ENCODE data around the gene CIBAR2. TPM values are rescaled to one million over a fixed set of nuclear protein-coding genes. Genes with fewer than 3 reads are reported as not detected.
"Not testable (repeated sequence)": the region's sequence is repeated elsewhere in the genome, so short reads cannot be mapped to it uniquely, and the experiment has no call there.

CIBAR2 gene
- total RNA-seq, 5 donors from 2014 or later (not counting 1 experiment from before 2014, with no cell fraction given): not detected

GRCh38 chr16:85055493-85056210 lies 56.6 kb downstream of the CIBAR2 start:
- 0% methylated on average over 1 of the region's 14 CpGs for WGBS (ENCODE audit: insufficient coverage)
- ChIA-PET CTCF (interaction anchor here in 1 of 2 donors (0.8 to 1.9 kb wide), 2 partner anchors 29 to 31 kb away, joined by 3 to 6 read pairs; no protein-coding TSS in a partner anchor), POLR2A (interaction anchor here in 1 of 2 donors (1.0 to 1.3 kb wide), 2 partner anchors 44 to 501 kb away, joined by 3 to 8 read pairs; partner anchors contain the start of gene ZDHHC7)
- DNase-seq (peak; percentile 49 to 92 (median 70)), ATAC-seq (replicated peaks in 1 of 4) (peak; percentile 93 to 95 (median 94))
- Mint-ChIP-seq H3K4me3 (peak overlapping the region; percentile 61 to 75 (median 69)), H3K9me3 (no peaks in the 10 kb centered on the region), H3K36me3 (no peaks in the 10 kb centered on the region), H3K4me1 (peaks cover 40 to 45% (median 40%) of the 10 kb centered on the region in 3 donors), H3K27me3 (no peaks in the 10 kb centered on the region), H3K27ac (peak overlapping the region; percentile 95 to 97)
- peak overlapping the region; percentile 34 to 60 for H3K4me3 ChIP-seq (ENCODE audit: control insufficient read depth in 1 of 2, extremely low read depth in 1 of 2, low read length in 1 of 2)
- no peaks in the 10 kb centered on the region for H3K9me3 ChIP-seq
- no peaks in the 10 kb centered on the region for H3K27me3 ChIP-seq (replicated peaks in 1 of 2; ENCODE audit: control insufficient read depth in 2 of 2, extremely low read depth in 1 of 2, insufficient read depth in 2 of 2, low read length in 1 of 2)
- peaks cover 0 to 2% of the 10 kb centered on the region in 2 donors for H3K36me3 ChIP-seq (ENCODE audit: control insufficient read depth in 2 of 2, extremely low read depth in 1 of 2, insufficient read depth in 1 of 2, low read length in 1 of 2)
- H3K27ac ChIP-seq (ENCODE audit: low read length): peak overlapping the region; percentile 92
- peaks cover 18 to 41% of the 10 kb centered on the region in 2 experiments for H3K4me1 ChIP-seq (ENCODE audit: control insufficient read depth in 1 of 2, extremely low read depth in 1 of 2, insufficient read depth in 2 of 2, low read length in 2 of 2)

GRCh38 chr16:85054948-85055492 lies 57.3 kb downstream of the CIBAR2 start:
- peaks cover 40 to 47% (median 42%) of the 10 kb centered on the region in 3 donors for H3K4me1 Mint-ChIP-seq
- no peaks in the 10 kb centered on the region for H3K9me3 ChIP-seq
- DNase-seq: no peak
- peak overlapping the region; percentile 34 to 60 for H3K4me3 ChIP-seq (ENCODE audit: control insufficient read depth in 1 of 2, extremely low read depth in 1 of 2, low read length in 1 of 2)
- H3K27me3 Mint-ChIP-seq: no peaks in the 10 kb centered on the region
- H3K9me3 Mint-ChIP-seq: no peaks in the 10 kb centered on the region
- H3K36me3 Mint-ChIP-seq: no peaks in the 10 kb centered on the region
- peaks cover 0 to 2% of the 10 kb centered on the region in 2 donors for H3K36me3 ChIP-seq (ENCODE audit: control insufficient read depth in 2 of 2, extremely low read depth in 1 of 2, insufficient read depth in 1 of 2, low read length in 1 of 2)
- H3K27ac ChIP-seq (ENCODE audit: low read length): peak overlapping the region; percentile 92
- 33% methylated on average over 2 of the region's 6 CpGs for WGBS (ENCODE audit: insufficient coverage)
- H3K27me3 ChIP-seq (replicated peaks in 1 of 2; ENCODE audit: control insufficient read depth in 2 of 2, extremely low read depth in 1 of 2, insufficient read depth in 2 of 2, low read length in 1 of 2): no peaks in the 10 kb centered on the region
- H3K4me1 ChIP-seq (ENCODE audit: control insufficient read depth in 1 of 2, extremely low read depth in 1 of 2, insufficient read depth in 2 of 2, low read length in 2 of 2): peaks cover 20 to 41% of the 10 kb centered on the region in 2 experiments
- CTCF ChIA-PET: interaction anchor here in 1 of 2 donors (0.8 to 1.9 kb wide), 2 partner anchors 28 to 31 kb away, joined by 3 to 6 read pairs; no protein-coding TSS in a partner anchor
- no peak for ATAC-seq (replicated peaks in 1 of 4)
- peak overlapping the region; percentile 95 to 97 for H3K27ac Mint-ChIP-seq
- H3K4me3 Mint-ChIP-seq: peak overlapping the region; percentile 61 to 75 (median 69)
- POLR2A ChIA-PET: interaction anchor here (0.7 to 1.3 kb wide), 3 partner anchors 18 to 502 kb away, joined by 3 to 9 read pairs (median 8); partner anchors contain the start of gene ZDHHC7 (in 1 of the 2)

GRCh38 chr16:85054321-85054720 lies 58.0 kb downstream of the CIBAR2 start:
- Mint-ChIP-seq H3K4me1 (peaks cover 42 to 49% (median 44%) of the 10 kb centered on the region in 3 donors), H3K27ac (peak overlapping the region; percentile 95 to 97)
- not testable (repeated sequence) for H3K9me3 ChIP-seq; H3K36me3 ChIP-seq (ENCODE audit: control insufficient read depth in 2 of 2, extremely low read depth in 1 of 2, insufficient read depth in 1 of 2, low read length in 1 of 2); ATAC-seq (replicated peaks in 1 of 4); H3K27me3 ChIP-seq (replicated peaks in 1 of 2; ENCODE audit: control insufficient read depth in 2 of 2, extremely low read depth in 1 of 2, insufficient read depth in 2 of 2, low read length in 1 of 2); H3K9me3 Mint-ChIP-seq; H3K4me3 ChIP-seq (ENCODE audit: control insufficient read depth in 1 of 2, extremely low read depth in 1 of 2, low read length in 1 of 2); H3K4me3 Mint-ChIP-seq; H3K27me3 Mint-ChIP-seq; DNase-seq; H3K36me3 Mint-ChIP-seq
- POLR2A ChIA-PET: interaction anchor here (0.6 to 1.0 kb wide), 3 partner anchors 18 to 654 kb away, joined by 3 to 9 read pairs (median 7); no protein-coding TSS in a partner anchor
- WGBS (ENCODE audit: insufficient coverage): no CpG with 5 or more reads among the region's 3 CpGs
- peaks cover 20 to 41% of the 10 kb centered on the region in 2 experiments for H3K4me1 ChIP-seq (ENCODE audit: control insufficient read depth in 1 of 2, extremely low read depth in 1 of 2, insufficient read depth in 2 of 2, low read length in 2 of 2)
- CTCF ChIA-PET: interaction anchor here (0.6 to 0.7 kb wide), 2 partner anchors 19 to 71 kb away, joined by 5 to 9 read pairs; no protein-coding TSS in a partner anchor
- peak overlapping the region; percentile 92 for H3K27ac ChIP-seq (ENCODE audit: low read length)

- Mint-ChIP-seq H3K4me1 (peaks cover 45 to 50% (median 48%) of the 10 kb centered on the region in 3 donors), H3K27me3 (no peaks in the 10 kb centered on the region), H3K4me3 (no peak overlapping the region), H3K36me3 (peaks cover 6% of the 10 kb centered on the region), H3K27ac (peak overlapping the region in 1 of 2 donors; percentile 66), H3K9me3 (no peaks in the 10 kb centered on the region)
- DNase-seq (no peak), ATAC-seq (replicated peaks in 1 of 4) (no peak)
- ChIA-PET POLR2A (no interaction called here), CTCF (no interaction called here)
- no peaks in the 10 kb centered on the region for H3K9me3 ChIP-seq
- no peak overlapping the region for H3K4me3 ChIP-seq (ENCODE audit: control insufficient read depth in 1 of 2, extremely low read depth in 1 of 2, low read length in 1 of 2)
- WGBS (ENCODE audit: insufficient coverage): 92% methylated on average over 5 of the region's 10 CpGs
- H3K27ac ChIP-seq (ENCODE audit: low read length): no peak overlapping the region
- H3K36me3 ChIP-seq (ENCODE audit: control insufficient read depth in 2 of 2, extremely low read depth in 1 of 2, insufficient read depth in 1 of 2, low read length in 1 of 2): peaks cover 0 to 2% of the 10 kb centered on the region in 2 donors
- no peaks in the 10 kb centered on the region for H3K27me3 ChIP-seq (replicated peaks in 1 of 2; ENCODE audit: control insufficient read depth in 2 of 2, extremely low read depth in 1 of 2, insufficient read depth in 2 of 2, low read length in 1 of 2)
- peaks cover 24 to 38% of the 10 kb centered on the region in 2 experiments for H3K4me1 ChIP-seq (ENCODE audit: control insufficient read depth in 1 of 2, extremely low read depth in 1 of 2, insufficient read depth in 2 of 2, low read length in 2 of 2)
Observed at GRCh38 chr16:85052536-85052935, 59.7 kb downstream of the CIBAR2 start.

GRCh38 chr16:85051683-85052082 lies 60.6 kb downstream of the CIBAR2 start:
- Histone ChIP-seq H3K9me3 (no peaks in the 10 kb centered on the region), H3K27ac (ENCODE audit: low read length) (no peak overlapping the region)
- 95% methylated on average over 5 of the region's 8 CpGs for WGBS (ENCODE audit: insufficient coverage)

GRCh38 chr16:85051067-85051581 lies 61.1 kb downstream of the CIBAR2 start:
- Histone ChIP-seq H3K4me3 (ENCODE audit: control insufficient read depth in 1 of 2, extremely low read depth in 1 of 2, low read length in 1 of 2) (no peak overlapping the region), H3K4me1 (ENCODE audit: control insufficient read depth in 1 of 2, extremely low read depth in 1 of 2, insufficient read depth in 2 of 2, low read length in 2 of 2) (peaks cover 19 to 35% of the 10 kb centered on the region in 2 experiments), H3K9me3 (no peaks in the 10 kb centered on the region), H3K36me3 (ENCODE audit: control insufficient read depth in 2 of 2, extremely low read depth in 1 of 2, insufficient read depth in 1 of 2, low read length in 1 of 2) (peaks cover 2 to 4% of the 10 kb centered on the region in 2 donors), H3K27me3 (replicated peaks in 1 of 2; ENCODE audit: control insufficient read depth in 2 of 2, extremely low read depth in 1 of 2, insufficient read depth in 2 of 2, low read length in 1 of 2) (no peaks in the 10 kb centered on the region), H3K27ac (ENCODE audit: low read length) (no peak overlapping the region)
- Mint-ChIP-seq H3K4me3 (no peak overlapping the region), H3K9me3 (no peaks in the 10 kb centered on the region), H3K4me1 (peaks cover 44 to 50% (median 46%) of the 10 kb centered on the region in 3 donors), H3K36me3 (peaks cover 12% of the 10 kb centered on the region), H3K27me3 (no peaks in the 10 kb centered on the region), H3K27ac (no peak overlapping the region)
- ATAC-seq (replicated peaks in 1 of 4) (no peak), DNase-seq (no peak)
- POLR2A ChIA-PET: no interaction called here
- CTCF ChIA-PET: no interaction called here
- 90% methylated on average over 7 of the region's 8 CpGs for WGBS (ENCODE audit: insufficient coverage)

More at GRCh38 chr16:85051683-85052082, 60.6 kb downstream of the CIBAR2 start:
- Histone ChIP-seq H3K27me3 (replicated peaks in 1 of 2; ENCODE audit: control insufficient read depth in 2 of 2, extremely low read depth in 1 of 2, insufficient read depth in 2 of 2, low read length in 1 of 2) (no peaks in the 10 kb centered on the region), H3K4me3 (ENCODE audit: control insufficient read depth in 1 of 2, extremely low read depth in 1 of 2, low read length in 1 of 2) (no peak overlapping the region), H3K4me1 (ENCODE audit: control insufficient read depth in 1 of 2, extremely low read depth in 1 of 2, insufficient read depth in 2 of 2, low read length in 2 of 2) (peaks cover 24 to 37% of the 10 kb centered on the region in 2 experiments), H3K36me3 (ENCODE audit: control insufficient read depth in 2 of 2, extremely low read depth in 1 of 2, insufficient read depth in 1 of 2, low read length in 1 of 2) (peaks cover 2 to 4% of the 10 kb centered on the region in 2 donors)
- ATAC-seq (replicated peaks in 1 of 4) (no peak), DNase-seq (no peak)
- Mint-ChIP-seq H3K27me3 (no peaks in the 10 kb centered on the region), H3K36me3 (peaks cover 6% of the 10 kb centered on the region), H3K9me3 (no peaks in the 10 kb centered on the region), H3K27ac (peak overlapping the region in 1 of 2 donors; percentile 34), H3K4me3 (no peak overlapping the region), H3K4me1 (peaks cover 44 to 50% (median 47%) of the 10 kb centered on the region in 3 donors)
- ChIA-PET CTCF (no interaction called here), POLR2A (no interaction called here)

Data from T-cell (primary cell).